8988T (cell line): ENCODE measurements around the gene KCNMA1.

Experiments used
- DNase-seq: peaks from one replicate; pipeline ENCODE4 v3.0.0; 2011

KCNMA1 gene

DNA sequence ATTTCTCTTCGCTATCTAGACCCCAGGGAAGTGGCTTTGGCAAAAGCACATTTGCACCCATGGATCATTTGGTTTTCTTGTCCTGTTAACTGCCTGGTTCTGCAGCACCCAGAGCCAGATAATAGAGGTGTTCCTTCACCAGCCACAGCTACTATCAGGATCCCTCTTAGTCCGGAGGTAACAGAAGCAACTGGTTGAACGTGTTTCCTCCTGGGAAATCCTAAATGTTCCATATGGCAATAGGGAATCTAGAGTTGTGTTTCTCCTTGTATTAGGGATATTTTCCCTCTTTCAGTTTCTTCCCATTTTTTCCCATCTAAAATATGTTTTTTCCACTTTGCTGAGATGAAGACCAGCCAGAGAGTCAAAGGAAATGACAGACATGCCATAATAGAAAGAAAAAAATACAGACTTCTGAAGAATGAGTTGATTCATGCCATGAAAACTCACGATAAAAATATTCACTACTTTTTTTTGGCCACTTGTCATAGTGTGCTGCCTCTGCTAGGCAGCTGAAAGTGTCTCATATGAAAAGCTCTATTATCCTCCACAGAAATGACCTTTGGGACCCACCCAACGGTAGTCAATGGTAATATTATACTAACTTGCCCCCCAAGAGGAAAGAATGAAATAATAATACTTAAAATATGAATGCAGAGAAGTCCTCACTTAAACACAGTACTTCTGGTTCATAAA is 472.8 kb downstream of the KCNMA1 start:
- no peak for DNase-seq

DNA sequence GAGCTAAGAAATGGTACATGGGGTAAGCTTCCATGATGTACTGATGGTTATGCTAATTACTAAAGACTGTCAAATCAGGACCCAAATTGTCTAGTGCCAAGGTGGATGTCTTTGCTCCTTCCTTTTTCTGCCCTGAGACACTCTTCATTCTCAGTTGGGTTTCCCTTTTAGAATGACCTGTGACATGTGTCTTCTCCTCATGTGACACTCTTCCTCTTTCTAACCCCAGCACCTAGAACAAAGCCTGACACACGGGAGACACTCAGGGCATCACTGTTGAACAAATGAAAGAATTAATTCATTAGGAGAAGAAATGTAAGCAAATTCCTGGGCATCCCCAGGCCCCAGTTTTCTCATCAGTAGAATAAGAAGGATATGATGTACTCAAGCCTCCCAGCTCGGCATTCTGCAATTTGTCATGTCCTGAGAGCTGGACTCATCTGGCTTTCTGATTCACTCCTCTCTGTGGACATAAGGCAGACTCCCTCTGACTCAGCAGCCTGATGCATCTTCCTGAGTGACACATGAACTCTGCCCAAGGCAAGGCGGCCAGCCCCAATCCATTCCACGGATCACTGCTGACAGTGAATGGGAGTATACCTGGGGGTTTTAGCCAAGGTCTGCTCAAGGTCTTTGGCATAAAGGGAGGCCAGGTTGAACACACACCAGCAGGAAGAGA is 473.8 kb downstream of the KCNMA1 start:
- no peak for DNase-seq

DNA sequence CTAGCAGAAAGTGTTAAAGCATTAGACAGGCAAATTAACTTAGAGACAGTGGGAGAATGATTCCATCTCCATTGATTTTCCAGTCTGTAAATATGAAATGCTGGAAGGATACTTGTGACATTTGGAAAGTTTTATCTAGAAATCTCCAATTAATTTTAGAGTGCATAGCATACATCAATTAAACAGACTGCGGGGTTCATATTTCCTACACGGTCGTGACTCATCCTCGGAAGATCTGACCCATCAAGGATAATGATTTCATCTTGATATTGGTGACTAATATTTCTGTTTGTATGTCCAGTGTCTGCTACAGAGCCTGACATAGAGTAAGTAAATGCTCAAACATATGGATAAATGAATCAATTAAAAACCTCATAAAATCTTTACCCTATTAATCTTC is 474.9 kb downstream of the KCNMA1 start:
- DNase-seq = no peak

DNA sequence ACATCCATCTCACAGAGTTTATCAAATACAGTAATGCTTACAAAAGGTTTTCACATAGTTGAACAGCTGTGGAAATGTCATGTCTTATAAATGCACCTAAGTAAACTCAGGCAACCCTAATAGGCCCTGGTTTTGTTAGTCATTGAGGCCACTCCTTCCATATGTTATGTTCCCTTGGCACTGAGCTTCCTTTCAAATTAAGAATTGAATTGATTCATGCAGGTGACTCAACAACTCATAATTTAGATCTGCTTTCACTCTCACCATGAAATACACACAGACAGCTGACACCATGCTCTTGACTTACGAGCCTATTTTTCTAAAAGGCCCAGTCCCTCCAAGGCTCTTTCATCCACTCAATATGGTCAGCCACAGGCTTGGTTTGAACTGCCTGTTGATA is 476.9 kb downstream of the KCNMA1 start:
- DNase-seq = no peak

DNA sequence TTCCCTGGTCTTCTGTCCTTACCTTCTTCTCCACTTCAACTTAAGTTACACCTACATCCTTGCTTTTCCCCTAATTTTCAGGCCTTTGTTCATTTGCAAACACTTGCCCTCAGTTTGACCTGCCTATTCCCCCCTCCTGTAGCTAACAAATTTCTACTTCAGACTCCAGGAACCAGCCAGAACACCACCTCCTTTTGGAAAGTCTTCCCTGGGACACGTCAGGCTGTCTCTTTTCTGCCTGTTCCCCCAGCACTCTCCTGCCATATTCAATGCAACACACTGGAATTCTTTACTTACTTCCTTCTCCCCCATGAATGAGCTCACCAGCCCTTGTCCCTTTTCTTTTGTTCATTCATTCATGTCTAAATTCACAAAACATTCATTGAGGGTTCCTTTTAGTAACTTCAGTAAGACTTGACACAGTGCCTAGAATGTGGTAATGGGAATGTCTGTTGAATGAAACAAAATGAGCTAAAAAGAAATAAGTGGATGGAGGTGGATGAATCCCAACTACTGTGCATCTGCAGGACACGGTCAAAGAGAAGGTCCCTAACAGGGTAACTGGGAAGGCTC is 478.0 kb downstream of the KCNMA1 start:
- DNase-seq = no peak

DNA sequence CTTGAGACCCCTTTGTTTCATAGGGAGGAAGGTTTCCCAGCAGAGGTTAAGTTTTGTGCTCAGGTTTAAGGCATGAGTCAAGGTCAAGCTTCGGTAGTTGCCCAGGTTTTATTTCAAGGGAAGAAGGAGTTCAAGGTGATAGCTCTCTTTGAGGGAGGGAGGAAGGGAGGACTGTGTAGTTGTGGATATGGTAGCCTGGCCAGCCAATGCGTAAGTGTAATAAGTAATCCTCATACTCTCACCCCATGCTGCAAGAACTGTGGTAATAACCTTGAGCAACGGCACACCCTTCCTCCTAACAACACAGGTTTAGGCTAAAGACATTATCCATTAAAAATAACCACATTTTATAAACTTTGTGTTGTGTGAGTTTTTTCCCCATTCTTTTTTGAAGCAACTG is 478.9 kb downstream of the KCNMA1 start:
- DNase-seq = no peak

DNA sequence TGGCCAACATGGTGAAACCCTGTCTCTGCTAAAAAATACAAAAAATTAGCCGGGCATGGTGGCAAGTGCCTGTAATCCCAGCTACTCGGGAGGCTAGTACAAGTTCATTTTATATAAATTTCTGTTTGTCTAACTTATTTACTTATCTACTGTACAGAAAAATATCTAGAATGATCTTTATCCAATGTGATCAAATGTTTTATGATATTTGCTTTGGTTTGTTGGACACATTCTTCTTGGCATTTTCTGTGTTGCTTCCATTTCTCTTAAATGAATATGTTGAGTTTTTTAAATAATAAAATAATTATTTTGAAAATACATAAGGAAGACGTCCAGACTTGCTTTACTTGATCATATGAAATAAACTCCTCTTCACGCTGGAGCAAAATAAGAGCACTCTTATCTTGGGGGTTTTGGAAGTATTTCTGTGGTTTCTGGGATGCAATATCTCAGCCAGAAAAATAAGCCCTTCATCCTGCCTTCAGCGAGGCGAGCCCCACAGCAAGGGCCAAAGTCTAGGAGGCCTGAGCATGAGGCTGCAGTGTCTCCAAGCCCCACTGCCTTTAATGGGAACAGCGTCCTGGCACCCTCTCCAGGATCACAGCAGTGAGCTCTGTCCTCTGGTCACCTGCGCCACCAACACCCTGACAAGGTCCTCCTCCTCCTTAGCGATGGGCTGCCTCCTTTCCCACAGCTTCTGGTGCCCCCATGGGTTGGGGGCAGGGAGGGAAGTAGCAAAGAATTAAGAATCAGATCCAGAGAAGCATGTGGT is 480.2 kb downstream of the KCNMA1 start:
- DNase-seq = no peak

DNA sequence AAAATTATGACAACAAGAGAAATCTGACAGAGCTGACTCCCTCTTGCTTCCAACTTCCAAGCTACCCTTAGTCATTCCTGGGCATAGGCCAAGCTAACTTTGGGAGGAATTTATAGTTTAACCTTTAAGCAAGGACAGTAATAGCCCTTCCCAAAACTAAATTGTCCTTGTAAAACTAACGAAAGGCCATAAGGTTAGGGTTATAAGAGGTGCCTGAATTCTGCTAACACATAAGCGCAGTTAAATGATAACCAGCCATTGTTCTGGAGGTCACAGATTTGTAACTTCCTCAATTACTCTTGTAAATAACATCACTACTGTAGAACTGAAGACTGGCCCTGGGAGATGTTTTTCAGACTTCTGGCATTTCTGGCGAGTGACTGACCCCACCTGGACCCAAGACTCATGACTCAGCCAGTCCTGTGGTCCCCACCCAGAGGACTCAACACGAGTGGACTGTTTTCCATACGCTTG is 481.2 kb downstream of the KCNMA1 start:
- no peak for DNase-seq

DNA sequence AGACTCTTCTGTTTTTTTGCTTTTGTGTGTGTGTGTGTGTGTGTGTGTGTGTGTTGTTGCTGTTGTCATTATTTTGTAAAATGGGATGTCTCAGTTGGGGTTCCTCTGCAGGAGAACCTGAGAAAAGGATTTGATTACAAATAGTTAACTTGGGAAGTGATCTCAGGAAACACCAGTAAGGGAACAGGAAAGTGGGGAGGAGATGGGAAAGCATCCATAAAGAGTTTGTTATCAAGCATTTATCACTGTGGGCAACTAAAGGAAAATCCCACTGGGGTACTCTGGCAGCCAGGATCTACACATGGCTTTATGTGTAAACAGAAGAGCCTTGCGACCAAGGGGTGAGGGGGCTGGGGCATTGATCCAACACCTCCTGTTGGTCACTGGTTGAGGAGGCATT is 485.4 kb downstream of the KCNMA1 start:
- DNase-seq = no peak

DNA sequence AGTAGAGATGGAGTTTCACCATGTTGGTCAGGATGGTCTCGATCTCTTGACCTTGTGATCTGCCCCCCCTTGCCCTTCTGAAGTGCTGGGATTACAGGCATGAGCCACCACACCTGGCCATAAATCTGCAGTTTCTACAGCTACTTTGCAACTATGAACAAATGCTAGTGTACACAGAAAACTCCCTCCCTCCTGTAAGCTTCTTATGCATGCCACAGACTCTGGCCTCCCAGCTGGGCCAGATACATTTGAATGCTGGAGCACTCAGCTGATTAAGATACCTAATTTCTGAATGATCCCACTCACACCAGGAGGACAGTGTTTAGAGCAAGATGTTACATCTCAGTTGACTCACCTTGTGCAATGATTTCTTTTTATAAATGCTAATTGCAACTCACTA is 486.2 kb downstream of the KCNMA1 start:
- no peak for DNase-seq

DNA sequence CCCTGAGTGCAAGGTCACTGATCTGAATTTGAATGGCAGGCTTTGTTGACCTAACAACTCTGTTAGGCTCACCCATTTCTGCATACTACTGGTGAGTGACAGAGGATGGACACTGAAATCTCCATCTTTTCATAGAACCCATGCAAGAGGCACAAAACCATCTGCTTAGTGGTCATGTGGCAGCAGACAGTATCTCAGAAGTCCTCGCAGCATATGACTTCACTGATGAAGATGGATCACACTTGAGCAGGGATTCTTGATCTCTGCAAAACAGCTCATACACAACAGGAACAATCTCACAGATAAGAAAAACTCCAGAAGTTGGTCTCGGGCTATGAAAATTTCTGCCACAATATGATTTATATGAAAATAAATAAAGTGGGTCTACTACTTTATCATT is 487.9 kb downstream of the KCNMA1 start:
- no peak for DNase-seq

DNA sequence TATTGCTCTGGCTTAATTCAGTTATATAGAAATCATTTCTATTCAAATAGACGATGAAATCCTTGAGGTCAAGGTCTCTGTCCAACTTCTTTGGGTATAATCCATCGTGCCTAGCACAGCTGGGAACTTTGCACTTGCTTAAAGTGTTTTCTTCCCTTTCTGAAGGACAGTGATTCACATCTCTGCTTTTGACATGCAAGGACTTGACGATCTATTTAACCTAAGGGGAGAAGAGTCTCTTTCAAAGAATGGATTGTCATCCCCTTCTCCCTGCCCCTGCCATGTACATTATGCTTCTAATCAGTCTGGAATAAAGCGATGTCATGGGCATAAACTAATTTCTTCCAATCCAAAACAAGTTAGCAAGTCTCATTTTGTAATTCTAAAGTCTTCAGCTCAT is 488.6 kb downstream of the KCNMA1 start:
- no peak for DNase-seq

DNA sequence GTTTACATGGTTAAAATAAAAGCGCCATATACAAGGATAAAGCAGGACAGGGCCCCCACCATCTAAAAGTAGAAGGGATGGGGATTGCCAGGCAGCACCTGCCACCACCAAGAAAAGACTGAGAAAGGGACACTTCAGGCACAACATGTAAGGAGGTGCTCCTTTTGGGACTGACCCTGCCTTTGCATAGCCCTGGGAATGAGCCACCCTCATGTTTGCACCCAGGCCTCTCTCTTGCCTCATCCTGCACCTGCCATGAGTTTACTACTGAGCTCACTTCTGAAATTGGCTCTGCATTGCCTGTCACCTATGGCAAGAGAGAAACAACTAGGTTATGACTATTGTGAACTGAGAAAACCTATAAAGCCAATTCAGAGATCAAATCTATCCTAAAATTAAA is 489.7 kb downstream of the KCNMA1 start:
- no peak for DNase-seq

DNA sequence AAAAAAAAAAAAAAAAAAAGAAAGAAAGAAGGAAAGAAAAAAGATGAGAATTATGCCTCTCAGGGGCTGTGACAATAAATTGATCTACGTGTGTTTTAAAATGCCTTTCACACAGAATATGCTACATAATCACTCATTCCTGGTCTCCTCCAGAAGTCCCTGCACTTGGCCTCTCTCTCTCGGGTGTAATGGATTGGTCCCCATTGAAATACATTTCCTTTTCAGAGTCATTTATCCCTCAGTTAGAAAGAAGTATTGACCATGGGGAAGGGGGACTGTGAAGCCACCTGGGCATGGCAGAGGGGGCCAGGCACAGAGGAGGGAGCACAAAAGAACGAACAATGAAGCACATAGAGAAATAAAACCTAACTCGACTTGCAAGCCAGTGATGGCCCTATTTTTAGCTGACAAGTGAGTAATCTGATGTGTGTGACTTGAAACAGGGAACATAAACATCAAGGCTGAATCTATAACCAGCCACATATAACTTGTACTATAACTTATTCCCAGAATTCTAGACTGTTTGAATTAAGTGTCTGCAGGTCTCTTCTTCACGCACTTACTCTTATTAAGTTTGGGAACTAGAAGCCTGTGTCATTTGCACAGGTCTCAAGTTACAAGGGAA is 490.8 kb downstream of the KCNMA1 start:
- DNase-seq = no peak

DNA sequence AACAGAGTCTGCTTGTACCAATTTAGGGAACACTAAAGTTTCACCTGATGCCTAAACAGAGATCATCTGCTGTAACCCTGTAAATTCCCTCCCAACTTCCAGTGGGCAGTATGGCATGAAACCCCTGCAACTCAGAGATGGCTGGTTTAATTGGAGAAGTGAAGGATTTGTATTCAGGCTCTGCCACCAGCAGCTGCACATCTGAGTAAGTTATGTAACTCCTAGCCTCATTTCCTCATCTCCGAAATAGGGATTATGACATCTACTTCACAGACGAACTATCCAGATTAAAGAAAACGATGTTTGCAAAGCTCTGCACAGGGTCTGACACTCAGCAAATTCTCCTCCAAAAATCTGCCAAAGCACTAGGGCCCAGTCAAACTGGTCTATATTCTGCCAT is 493.0 kb downstream of the KCNMA1 start:
- no peak for DNase-seq

DNA sequence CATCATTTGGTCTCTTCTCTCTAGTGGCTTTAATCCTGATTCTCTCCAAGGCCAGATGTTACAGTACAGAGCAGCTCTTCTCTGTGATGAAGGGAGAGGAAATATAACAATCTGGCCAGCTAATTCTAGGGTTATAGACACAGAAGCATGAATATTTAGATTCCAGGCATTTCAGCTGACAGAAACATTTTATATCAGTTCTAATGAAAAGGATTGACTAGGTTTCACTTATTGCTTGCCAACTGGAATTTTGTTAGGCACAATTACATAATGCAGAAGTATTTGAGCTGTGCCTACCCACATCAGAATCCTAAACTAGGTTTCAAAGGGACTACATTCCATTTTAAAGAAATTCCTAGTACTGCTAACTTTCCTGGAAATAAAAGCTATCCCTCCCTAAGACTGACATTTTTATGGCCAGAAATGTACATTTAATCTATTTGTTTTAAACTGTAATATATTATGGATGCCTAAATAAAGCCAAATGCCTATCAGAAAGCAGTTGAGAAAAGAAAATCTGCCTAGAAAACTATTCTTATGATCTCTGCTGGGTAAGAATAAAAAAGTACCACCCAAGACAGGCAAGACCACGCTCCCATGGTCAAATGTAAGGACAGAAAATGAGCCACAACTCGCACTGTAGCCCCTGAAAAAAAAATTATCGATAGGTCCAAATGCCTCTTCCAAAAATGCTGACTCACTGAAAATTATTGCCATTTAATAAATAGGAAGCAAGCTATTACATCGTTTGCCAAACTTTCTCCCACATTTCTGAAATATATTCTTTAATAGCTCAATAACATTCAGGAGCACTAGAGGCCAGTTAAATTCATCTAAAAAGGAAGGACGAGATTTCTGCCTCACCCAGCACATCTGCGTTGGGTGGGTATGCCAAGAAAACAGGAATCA is 498.1 kb downstream of the KCNMA1 start:
- no peak for DNase-seq

DNA sequence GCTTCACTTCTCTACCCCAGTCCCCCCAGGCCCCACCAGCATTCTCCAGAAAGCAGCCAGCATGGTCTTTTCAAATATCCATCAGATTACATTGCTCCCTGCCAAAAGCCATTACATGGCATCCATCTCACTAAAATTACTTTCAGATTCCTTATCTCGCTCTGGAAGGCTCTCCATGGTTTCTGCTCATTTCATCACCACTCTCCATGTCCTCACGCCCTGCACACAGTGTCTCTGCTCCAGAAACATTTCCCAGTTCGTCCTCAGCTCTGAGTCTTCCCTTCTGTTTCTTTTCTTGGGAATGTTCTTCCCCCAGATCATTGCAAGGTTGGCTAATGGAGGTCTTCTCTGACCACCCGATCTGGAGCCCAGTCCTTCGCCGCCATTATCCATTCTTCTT is 499.1 kb downstream of the KCNMA1 start:
- no peak for DNase-seq

DNA sequence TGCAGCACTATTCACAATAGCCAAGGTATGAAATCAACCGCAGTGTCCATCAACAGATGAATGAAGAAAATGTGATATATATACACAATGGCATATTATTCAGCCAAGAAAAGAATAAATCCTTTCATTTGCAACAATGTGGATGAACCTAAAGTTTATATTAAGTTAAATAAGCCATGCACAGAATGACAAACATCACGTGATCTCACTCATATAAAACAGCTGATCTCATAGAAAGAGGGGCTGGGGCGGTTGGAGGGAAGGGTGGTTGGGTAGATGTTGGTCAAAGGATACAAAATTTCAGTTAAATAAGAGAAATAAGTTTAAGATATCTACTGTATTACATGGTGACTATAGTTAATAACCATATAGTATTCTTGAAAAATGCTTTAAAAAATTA is 502.1 kb downstream of the KCNMA1 start:
- DNase-seq = no peak

DNA sequence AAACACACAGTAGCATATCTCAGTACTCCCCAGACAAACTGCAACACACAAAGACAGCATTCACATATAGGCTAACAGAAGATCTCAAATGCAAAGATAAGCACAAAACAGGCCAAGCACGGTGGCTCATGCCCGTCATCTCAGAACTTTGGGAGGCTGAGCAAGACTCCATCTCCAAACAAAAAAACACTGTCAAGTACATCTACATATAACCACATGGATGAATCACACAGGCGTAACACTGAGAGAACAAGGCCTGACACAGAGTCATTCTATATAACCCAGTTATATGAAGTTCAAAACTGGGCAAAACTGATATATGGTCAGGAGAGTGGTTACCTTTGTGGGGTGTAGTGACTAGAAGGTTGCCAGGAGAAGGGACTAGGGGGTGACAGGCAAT is 506.4 kb downstream of the KCNMA1 start:
- DNase-seq = no peak

DNA sequence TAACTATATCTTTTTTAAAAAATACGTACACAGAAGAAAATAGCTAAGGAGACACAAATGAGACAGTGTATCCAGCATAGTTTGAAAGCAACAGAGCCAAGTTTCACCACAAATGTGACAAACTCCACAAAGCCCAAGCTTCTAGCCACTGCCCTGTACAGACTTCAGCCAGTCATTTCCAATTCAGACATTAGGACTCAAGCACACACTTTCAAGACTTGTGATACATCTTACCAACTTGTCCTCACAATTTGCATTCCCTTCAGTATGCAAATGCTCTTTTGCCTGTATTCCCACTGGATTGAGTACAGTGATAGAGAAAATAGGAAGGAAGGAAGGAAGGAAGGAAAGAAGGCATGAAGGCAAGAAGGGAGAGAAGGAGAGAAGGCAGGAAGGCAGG is 510.4 kb downstream of the KCNMA1 start:
- DNase-seq = no peak

DNA sequence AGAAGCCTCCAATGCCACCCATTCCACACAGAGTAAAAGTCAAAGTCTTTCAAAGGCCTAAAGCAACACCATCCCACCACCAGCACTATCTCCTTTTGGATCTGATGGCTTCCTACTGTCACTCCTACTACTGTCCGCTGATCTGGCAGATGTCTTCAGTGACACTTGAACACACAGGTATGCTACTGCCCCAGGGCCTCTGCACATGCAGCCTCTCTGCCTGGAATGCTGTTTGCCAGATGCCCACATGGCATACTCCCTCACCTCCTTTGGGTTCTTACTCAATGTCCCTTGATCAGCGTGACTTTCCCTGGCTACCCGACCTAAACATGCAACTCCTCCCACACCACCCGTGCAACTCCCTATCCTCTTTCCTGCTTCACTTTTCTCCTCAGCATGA is 512.4 kb downstream of the KCNMA1 start:
- DNase-seq = no peak

DNA sequence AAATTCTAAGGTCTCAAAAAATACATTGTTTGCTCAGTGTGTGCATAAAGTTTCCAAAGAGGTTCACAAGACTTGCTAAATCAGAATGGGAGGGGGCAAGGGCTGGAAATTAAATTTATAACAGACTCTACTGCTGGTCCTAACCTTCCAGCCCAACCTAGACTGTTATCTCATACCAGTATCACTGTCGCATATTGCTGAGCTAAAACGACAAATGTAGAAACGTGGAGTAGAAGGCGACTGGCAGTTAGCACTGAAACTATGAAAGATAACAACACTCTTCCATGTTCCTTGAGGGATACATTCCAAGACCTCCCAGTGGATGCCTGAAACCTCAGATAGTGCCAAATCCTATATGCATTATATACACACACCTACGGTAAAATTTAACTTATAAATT is 514.3 kb downstream of the KCNMA1 start:
- no peak for DNase-seq
